ENCODE measurements around the gene DAPK1.

DAPK1 gene

DNA sequence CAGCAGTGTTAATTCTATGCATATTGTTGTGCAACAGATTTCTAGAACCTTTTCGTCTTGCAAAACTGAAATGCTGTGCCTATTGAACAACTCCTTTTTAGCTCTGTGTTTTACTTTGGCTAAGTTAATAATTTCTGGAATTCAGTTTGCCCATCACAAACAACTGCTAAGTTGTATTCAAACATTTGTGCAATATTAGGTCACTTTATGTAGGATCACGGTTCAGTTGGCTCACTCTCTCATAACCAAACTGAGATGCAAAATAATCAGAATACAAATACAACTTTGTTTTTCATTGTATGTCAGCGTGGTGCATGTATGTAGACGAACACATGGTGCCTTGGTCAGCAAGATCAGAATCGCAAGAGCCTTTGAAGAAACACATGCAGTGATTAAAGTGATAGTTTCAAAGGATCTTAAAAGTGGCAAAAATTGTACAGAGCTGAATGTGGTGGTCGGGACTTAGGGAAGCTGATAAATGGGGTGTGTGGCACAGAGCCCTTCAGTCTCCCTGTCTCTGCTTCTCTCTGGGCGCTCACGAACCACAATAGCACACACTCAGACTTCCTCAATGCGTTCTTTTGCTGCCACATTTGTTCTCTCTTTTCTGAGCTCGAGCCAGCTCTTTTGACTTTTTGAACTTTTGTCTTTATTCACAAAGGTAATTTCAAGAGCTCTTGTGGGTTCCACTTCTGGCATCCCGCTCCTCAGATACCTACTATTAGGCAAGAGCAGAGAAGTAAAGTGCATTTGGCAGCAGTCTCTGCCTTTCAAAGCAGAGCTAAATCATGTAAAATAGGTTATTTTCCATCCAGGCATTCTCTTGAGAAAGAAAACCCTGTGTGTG lies 115.8 kb downstream of the DAPK1 start:
- TF ChIP-seq, protein P1, sequence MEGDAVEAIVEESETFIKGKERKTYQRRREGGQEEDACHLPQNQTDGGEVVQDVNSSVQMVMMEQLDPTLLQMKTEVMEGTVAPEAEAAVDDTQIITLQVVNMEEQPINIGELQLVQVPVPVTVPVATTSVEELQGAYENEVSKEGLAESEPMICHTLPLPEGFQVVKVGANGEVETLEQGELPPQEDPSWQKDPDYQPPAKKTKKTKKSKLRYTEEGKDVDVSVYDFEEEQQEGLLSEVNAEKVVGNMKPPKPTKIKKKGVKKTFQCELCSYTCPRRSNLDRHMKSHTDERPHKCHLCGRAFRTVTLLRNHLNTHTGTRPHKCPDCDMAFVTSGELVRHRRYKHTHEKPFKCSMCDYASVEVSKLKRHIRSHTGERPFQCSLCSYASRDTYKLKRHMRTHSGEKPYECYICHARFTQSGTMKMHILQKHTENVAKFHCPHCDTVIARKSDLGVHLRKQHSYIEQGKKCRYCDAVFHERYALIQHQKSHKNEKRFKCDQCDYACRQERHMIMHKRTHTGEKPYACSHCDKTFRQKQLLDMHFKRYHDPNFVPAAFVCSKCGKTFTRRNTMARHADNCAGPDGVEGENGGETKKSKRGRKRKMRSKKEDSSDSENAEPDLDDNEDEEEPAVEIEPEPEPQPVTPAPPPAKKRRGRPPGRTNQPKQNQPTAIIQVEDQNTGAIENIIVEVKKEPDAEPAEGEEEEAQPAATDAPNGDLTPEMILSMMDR (IDR thresholded peaks at IDR 0.05) = no peak

DNA sequence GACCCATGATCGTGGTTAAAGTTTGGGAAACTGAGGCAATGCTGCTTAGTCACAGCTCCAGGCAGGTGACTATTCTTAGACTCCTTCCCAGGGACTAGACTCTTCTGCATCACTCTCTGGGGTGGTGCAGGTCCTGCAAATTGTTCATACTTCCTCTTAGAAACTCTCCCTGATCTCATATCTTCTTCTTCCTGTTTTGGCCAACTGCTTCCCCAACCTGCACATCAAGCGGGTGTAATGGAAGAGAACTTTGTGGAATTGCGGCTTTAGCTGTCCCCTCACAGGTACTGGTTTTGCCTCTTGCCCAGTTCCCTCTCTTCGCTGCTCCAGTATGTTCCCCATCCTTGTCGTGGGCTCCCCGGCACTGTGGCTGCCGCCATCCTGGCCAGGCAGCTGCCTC lies 116.7 kb downstream of the DAPK1 start:
- TF ChIP-seq, protein P1 (IDR thresholded peaks at IDR 0.05) = no peak

DNA sequence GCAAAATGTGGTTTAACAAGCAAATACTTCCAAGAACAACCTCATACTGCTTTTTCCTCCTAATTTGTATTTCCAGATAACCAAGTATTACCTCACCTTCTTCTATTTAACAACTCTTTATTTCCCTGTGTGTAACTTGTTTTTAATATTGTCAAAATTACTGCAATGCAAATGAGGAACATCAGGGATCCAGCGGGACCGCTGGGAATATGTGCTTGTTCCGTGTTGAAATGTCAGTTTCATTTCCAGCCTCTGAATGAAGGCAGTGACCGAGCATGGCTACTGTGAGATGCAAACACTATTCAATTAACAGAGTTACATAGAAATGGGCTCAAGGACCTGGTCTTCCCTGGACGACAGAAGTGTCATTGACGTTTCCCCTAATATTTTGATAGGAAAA lies 117.5 kb downstream of the DAPK1 start:
- TF ChIP-seq, protein P1 (IDR thresholded peaks at IDR 0.05) = no peak

DNA sequence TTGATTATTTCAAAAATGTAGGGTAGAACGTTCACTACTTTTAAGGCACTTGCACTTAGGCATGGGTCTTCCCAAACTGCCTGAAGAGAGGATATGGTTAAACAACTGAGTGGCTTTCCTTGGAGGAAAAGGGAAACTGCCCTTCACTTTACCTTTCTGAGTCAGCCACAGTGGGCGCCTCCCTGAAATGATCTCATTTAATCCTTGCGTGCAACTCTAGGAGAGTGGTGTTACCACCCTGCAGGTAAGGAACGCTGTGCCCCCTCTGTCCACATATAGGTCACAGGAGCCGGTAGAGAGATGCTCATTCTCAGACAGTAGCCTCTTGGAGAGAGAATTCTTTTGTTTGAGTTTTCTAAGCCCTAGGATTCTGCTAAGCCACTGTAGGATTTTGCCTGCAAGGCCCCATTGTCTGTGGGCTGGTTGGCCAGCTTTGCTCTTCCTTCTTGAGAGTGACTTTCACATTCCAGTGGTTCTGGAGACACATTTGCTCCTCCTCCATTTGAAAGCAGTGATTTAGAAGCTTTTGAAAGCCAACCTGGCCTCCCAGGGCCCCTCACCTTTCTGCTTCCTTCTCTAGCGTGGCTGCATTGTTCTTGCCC lies 118.0 kb downstream of the DAPK1 start:
- TF ChIP-seq, protein P1 (IDR thresholded peaks at IDR 0.05) = no peak

DNA sequence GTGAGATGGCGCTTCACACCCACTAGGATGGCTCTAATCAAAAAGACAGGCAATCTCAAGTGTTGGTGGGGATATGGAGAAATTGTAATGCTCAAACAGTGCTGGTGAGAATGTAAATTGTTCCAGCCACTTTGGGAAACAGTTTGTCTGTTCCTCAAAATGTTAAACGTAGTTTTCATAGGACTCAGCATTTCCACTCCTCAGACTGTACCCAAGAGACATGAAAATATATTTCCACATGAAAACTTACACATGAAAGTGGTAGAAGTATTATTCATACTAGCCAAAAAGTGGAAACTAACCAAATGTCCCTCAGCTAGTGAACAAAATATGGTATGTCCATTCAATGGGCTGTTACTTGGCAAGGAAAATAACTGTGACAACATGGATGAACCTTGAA lies 120.6 kb downstream of the DAPK1 start:
- TF ChIP-seq, protein P1 (IDR thresholded peaks at IDR 0.05) = no peak

DNA sequence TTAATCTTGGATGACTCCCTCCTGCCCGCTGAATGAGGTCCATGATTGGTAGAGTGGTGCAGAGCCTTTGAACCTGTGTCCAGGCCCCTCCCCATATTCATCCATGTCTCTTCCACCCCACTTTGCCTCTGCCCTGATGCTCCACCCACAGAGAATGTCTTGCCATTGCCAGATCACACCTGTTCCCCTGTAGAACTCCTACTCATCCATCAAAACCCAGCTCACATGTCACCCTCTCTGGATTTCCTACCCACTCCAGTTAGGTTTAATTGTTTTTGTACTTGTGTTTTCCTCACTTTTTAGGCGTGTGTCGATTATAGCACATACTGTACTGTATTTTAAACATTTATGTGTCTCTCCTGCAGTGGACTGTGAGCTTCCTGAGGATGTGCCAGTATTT lies 121.3 kb downstream of the DAPK1 start:
- TF ChIP-seq, protein P1 (IDR thresholded peaks at IDR 0.05) = no peak

DNA sequence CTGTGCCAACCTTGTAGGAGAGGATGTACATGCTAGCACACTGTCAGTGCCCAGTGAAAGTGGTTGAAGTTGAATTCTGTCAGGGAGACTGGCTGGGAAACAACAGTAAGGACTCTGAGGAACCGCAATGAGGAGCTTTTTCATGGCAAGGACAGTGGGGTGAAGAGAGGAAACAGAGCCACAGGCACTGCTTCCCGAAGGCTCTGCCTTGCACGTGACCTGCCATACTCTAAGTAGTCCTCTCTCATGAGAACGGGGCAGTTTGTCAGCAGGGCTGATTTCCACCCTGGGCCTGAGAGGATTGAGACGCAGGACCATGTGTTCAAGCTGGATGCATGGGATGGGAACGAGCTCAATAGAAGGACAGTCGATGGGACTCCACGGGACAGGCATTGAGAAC lies 121.7 kb downstream of the DAPK1 start:
- TF ChIP-seq, protein P1 (IDR thresholded peaks at IDR 0.05) = no peak

Measured in LNCAP (cell line).